Activated CD4-positive, CD25-positive, alpha-beta regulatory T cell treated with anti-CD3 and anti-CD28 coated beads, Interleukin-2, amount 50 U/mL, for 72 hours (primary cell): Measurements from ENCODE around the gene CDCA3.
"Not testable (repeated sequence)": the region's sequence is repeated elsewhere in the genome, so short reads cannot be mapped to it uniquely, and the experiment has no call there.

Experiments used
- DNase-seq: peaks from one replicate; pipeline ENCODE4 v3.0.0; 2021

The CDCA3 gene

GRCh38 chr12:6851153-6851920 lies at the start of gene CDCA3:
CDCA3 (minus strand) TSS chr12:6851286; CDS start chr12:6850952, 334 bp downstream.
- DNase-seq = peak; percentile 89

GRCh38 chr12:6899837-6900519 lies 48.9 kb upstream of the CDCA3 start:
- no peak for DNase-seq

- DNase-seq = no peak
These were observed 48.3 kb upstream of the CDCA3 start for GRCh38 chr12:6899427-6899826.

- DNase-seq = no peak
These were observed 45.9 kb upstream of the CDCA3 start for GRCh38 chr12:6896846-6897435.

- no peak for DNase-seq
These were observed 43.2 kb upstream of the CDCA3 start for GRCh38 chr12:6894321-6894720.

GRCh38 chr12:6892683-6893082 lies 41.6 kb upstream of the CDCA3 start:
- DNase-seq = not testable (repeated sequence)

GRCh38 chr12:6891646-6892001 lies 40.5 kb upstream of the CDCA3 start:
- DNase-seq = no peak

- peak; percentile 99 for DNase-seq
These were observed 39.9 kb upstream of the CDCA3 start for GRCh38 chr12:6890789-6891645.

GRCh38 chr12:6889775-6890573 lies 38.9 kb upstream of the CDCA3 start:
- not testable (repeated sequence) for DNase-seq

- not testable (repeated sequence) for DNase-seq
These were observed 37.7 kb upstream of the CDCA3 start for GRCh38 chr12:6888794-6889193.

- DNase-seq = no peak
These were observed 37.3 kb upstream of the CDCA3 start for GRCh38 chr12:6888360-6888759.

- no peak for DNase-seq
These were observed 36.4 kb upstream of the CDCA3 start for GRCh38 chr12:6887460-6887859.

GRCh38 chr12:6886206-6886999 lies 35.3 kb upstream of the CDCA3 start:
- DNase-seq = not testable (repeated sequence)

GRCh38 chr12:6884539-6884938 lies 33.5 kb upstream of the CDCA3 start:
- no peak for DNase-seq

GRCh38 chr12:6883683-6884082 lies 32.6 kb upstream of the CDCA3 start:
- DNase-seq = no peak

GRCh38 chr12:6883252-6883651 lies 32.2 kb upstream of the CDCA3 start:
- no peak for DNase-seq

GRCh38 chr12:6879824-6880223 lies 28.7 kb upstream of the CDCA3 start:
- not testable (repeated sequence) for DNase-seq

GRCh38 chr12:6874015-6874368 lies 22.9 kb upstream of the CDCA3 start:
- not testable (repeated sequence) for DNase-seq

- peak; percentile 100 for DNase-seq
These were observed 22.3 kb upstream of the CDCA3 start, which contains the start of gene SPSB2 for GRCh38 chr12:6873094-6874014. SPSB2 (minus strand) TSS chr12:6873303; CDS start chr12:6872901, 402 bp downstream.
